ENCODE results near the gene FRAS1.
"Not testable (repeated sequence)": the region's sequence is repeated elsewhere in the genome, so short reads cannot be mapped to it uniquely, and the experiment has no call there.

Gene FRAS1

GRCh38 chr4:78059524-78059889, 2.4 kb downstream of the FRAS1 start:
- peak; percentile 73 for DNase-seq

- no peak for DNase-seq
These were observed 2.8 kb downstream of the FRAS1 start for GRCh38 chr4:78059938-78060337.

GRCh38 chr4:78061939-78062570, 4.9 kb downstream of the FRAS1 start:
- DNase-seq, result no peak

- DNase-seq, result no peak
These were observed 8.5 kb downstream of the FRAS1 start for GRCh38 chr4:78065508-78066192.

- DNase-seq, result no peak
These were observed 11.4 kb downstream of the FRAS1 start for GRCh38 chr4:78068481-78068880.

- DNase-seq, result no peak
These were observed 12.2 kb downstream of the FRAS1 start for GRCh38 chr4:78069319-78069718.

- DNase-seq, result no peak
These were observed 12.7 kb downstream of the FRAS1 start for GRCh38 chr4:78069859-78070258.

GRCh38 chr4:78070731-78071282, 13.7 kb downstream of the FRAS1 start:
- no peak for DNase-seq

- no peak for DNase-seq
These were observed 17.6 kb downstream of the FRAS1 start for GRCh38 chr4:78074759-78075158.

- DNase-seq, result no peak
These were observed 18.9 kb downstream of the FRAS1 start for GRCh38 chr4:78075986-78076385.

- DNase-seq, result no peak
These were observed 21.0 kb downstream of the FRAS1 start for GRCh38 chr4:78078101-78078500.

GRCh38 chr4:78079726-78080430, 22.8 kb downstream of the FRAS1 start:
- no peak for DNase-seq

GRCh38 chr4:78081541-78081940, 24.4 kb downstream of the FRAS1 start:
- no peak for DNase-seq

- no peak for DNase-seq
These were observed 25.9 kb downstream of the FRAS1 start for GRCh38 chr4:78083035-78083434.

GRCh38 chr4:78091534-78091933, 34.4 kb downstream of the FRAS1 start:
- no peak for DNase-seq

GRCh38 chr4:78092350-78092749, 35.2 kb downstream of the FRAS1 start:
- not testable (repeated sequence) for DNase-seq

GRCh38 chr4:78092850-78093249, 35.7 kb downstream of the FRAS1 start:
- DNase-seq, result no peak

GRCh38 chr4:78095081-78095480, 38.0 kb downstream of the FRAS1 start:
- no peak for DNase-seq

GRCh38 chr4:78099058-78099457, 41.9 kb downstream of the FRAS1 start:
- DNase-seq, result no peak

- no peak for DNase-seq
These were observed 42.9 kb downstream of the FRAS1 start for GRCh38 chr4:78100060-78100459.

- DNase-seq, result no peak
These were observed 62.6 kb downstream of the FRAS1 start for GRCh38 chr4:78119698-78120097.

- DNase-seq, result no peak
These were observed 63.2 kb downstream of the FRAS1 start for GRCh38 chr4:78120144-78120880.

- no peak for DNase-seq
These were observed 64.3 kb downstream of the FRAS1 start for GRCh38 chr4:78121338-78121904.

All from EL (cell line).